ENCODE results near the gene CDC42EP4. TPM values are rescaled to one million over a fixed set of nuclear protein-coding genes. Genes with fewer than 3 reads are reported as not detected.

The CDC42EP4 gene
- total and polyA plus RNA-seq, 9 of the 15 experiments (the other 6 are each of a cell fraction or from before 2014, with no cell fraction given) = 0.65 to 20.8 (median 12.3) TPM

GRCh38 chr17:73308017-73308823 lies 3.6 kb downstream of the CDC42EP4 start (continued):
- TF ChIP-seq, protein P1, sequence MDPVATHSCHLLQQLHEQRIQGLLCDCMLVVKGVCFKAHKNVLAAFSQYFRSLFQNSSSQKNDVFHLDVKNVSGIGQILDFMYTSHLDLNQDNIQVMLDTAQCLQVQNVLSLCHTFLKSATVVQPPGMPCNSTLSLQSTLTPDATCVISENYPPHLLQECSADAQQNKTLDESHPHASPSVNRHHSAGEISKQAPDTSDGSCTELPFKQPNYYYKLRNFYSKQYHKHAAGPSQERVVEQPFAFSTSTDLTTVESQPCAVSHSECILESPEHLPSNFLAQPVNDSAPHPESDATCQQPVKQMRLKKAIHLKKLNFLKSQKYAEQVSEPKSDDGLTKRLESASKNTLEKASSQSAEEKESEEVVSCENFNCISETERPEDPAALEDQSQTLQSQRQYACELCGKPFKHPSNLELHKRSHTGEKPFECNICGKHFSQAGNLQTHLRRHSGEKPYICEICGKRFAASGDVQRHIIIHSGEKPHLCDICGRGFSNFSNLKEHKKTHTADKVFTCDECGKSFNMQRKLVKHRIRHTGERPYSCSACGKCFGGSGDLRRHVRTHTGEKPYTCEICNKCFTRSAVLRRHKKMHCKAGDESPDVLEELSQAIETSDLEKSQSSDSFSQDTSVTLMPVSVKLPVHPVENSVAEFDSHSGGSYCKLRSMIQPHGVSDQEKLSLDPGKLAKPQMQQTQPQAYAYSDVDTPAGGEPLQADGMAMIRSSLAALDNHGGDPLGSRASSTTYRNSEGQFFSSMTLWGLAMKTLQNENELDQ (CRISPR knock-in tag; IDR thresholded peaks at IDR 0.05; ENCODE audit: borderline replicate concordance) = no peak
- TF ChIP-seq ARNT (IDR thresholded peaks at IDR 0.05) (peak in 1 of 2 experiments; percentile 63; a peak in 1 of 4 replicates), HMG20B (CRISPR knock-in tag; IDR thresholded peaks at IDR 0.05) (no peak), POLR2AphosphoS2 (IDR thresholded peaks at IDR 0.05; ENCODE audit: low read length) (no peak), CBX3 (IDR thresholded peaks at IDR 0.05; ENCODE audit: borderline replicate concordance in 1 of 2, low read length in 2 of 2) (peak in 1 of 2 experiments; percentile 67; a peak in 2 of 3 replicates), FIP1L1 (IDR thresholded peaks at IDR 0.05; ENCODE audit: low read depth, low read length, poor library complexity, severe bottlenecking) (no peak), RFX7 (CRISPR knock-in tag; IDR thresholded peaks at IDR 0.05) (no peak), ZBTB34 (CRISPR knock-in tag; IDR thresholded peaks at IDR 0.05) (no peak), ZBTB43 (CRISPR knock-in tag; IDR thresholded peaks at IDR 0.05) (no peak), SAFB (IDR thresholded peaks at IDR 0.05; ENCODE audit: borderline replicate concordance, low read depth, low read length) (no peak), KAT2B (IDR thresholded peaks at IDR 0.05; ENCODE audit: low read depth, low read length) (no peak), ZFP36 (IDR thresholded peaks at IDR 0.05; ENCODE audit: low read depth, low read length, partially characterized antibody) (no peak), TEAD1 (CRISPR knock-in tag; IDR thresholded peaks at IDR 0.05) (peak; percentile 47 to 75; a peak in 1 of 4 replicates), MBD2 (IDR thresholded peaks at IDR 0.05; ENCODE audit: borderline replicate concordance, low read depth) (0 out of 2 replicates have a peak, but pooled peaks have one; percentile 39), FOSL1 (tag; conservative IDR thresholded peaks at IDR 0.05) (no peak), MCM2 (IDR thresholded peaks at IDR 0.05; ENCODE audit: low read depth) (no peak), ZZZ3 (IDR thresholded peaks at IDR 0.05) (no peak), NR2F6 (CRISPR knock-in tag; IDR thresholded peaks at IDR 0.05) (no peak), HDGF (IDR thresholded peaks at IDR 0.05) (0 out of 2 replicates have a peak, but pooled peaks have one; percentile 37), TCF7 (IDR thresholded peaks at IDR 0.05; ENCODE audit: borderline replicate concordance) (no peak), SMAD1 (IDR thresholded peaks at IDR 0.05; ENCODE audit: low read depth, low read length, partially characterized antibody) (peak; percentile 68)
- TF ChIP-seq, protein P2, sequence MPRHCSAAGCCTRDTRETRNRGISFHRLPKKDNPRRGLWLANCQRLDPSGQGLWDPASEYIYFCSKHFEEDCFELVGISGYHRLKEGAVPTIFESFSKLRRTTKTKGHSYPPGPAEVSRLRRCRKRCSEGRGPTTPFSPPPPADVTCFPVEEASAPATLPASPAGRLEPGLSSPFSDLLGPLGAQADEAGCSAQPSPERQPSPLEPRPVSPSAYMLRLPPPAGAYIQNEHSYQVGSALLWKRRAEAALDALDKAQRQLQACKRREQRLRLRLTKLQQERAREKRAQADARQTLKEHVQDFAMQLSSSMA (CRISPR knock-in tag; IDR thresholded peaks at IDR 0.05) = no peak
